Bronchial epithelial cell (primary cell): ENCODE results near the gene ANKRD11. TPM values are rescaled to one million over a fixed set of nuclear protein-coding genes. Genes with fewer than 3 reads are reported as not detected.

Source experiments
- DNase-seq: peaks from one replicate; pipeline ENCODE4 v3.0.0-alpha.2; 2010; ENCODE audit warnings: low read depth
- FAIRE-seq: peaks from 2 replicates; lab custom pipeline; 2011; peaks lifted over from hg19 to GRCh38; lab: Jason Lieb, UNC
- H3K27me3 ChIP-seq: 2 replicates; pipeline ENCODE4 v1.5.1; 2011; ENCODE audit warnings: low read length; ENCODE audit not compliant: control insufficient read depth, insufficient read depth
- H3K36me3 ChIP-seq: 2 replicates; pipeline ENCODE4 v1.5.1; 2011; ENCODE audit warnings: low read length; ENCODE audit not compliant: control insufficient read depth, insufficient read depth
- H3K4me3 ChIP-seq: 2 replicates; pipeline ENCODE4 v1.5.1; 2011; ENCODE audit warnings: mild to moderate bottlenecking, low read depth, low read length, control low read depth
- CTCF ChIP-seq: IDR thresholded peaks from 2 replicates; pipeline ENCODE4 v1.5.1; 2011; ENCODE audit warnings: mild to moderate bottlenecking, moderate library complexity, low read length, control low read depth, inconsistent platforms; ENCODE audit not compliant: insufficient read depth, severe bottlenecking
- total RNA-seq: library from RNA; depleted of rRNA; stranded (reverse); fragments of >200 nt; gene quantifications from 2 replicates; pipeline ENCODE4 v1.2.1, GENCODE V29; 2014

Gene ANKRD11
- total RNA-seq, 1 donor from 2014 or later: 64.5 TPM

- TF ChIP-seq CTCF: no peak
- Histone ChIP-seq H3K27me3 (no peaks in the 10 kb centered on the region), H3K4me3 (no peak overlapping the region), H3K36me3 (peaks cover 19% of the 10 kb centered on the region)
- FAIRE-seq: no peak
- DNase-seq: no peak
These were observed 33.5 kb upstream of the ANKRD11 start for GRCh38 chr16:89523680-89524344.

GRCh38 chr16:89522287-89522686 is 31.9 kb upstream of the ANKRD11 start:
- DNase-seq (no peak), FAIRE-seq (no peak)
- Histone ChIP-seq H3K27me3 (no peaks in the 10 kb centered on the region), H3K4me3 (no peak overlapping the region), H3K36me3 (peaks cover 21% of the 10 kb centered on the region)
- TF ChIP-seq CTCF: no peak

GRCh38 chr16:89519881-89520280 is 29.5 kb upstream of the ANKRD11 start:
- no peaks in the 10 kb centered on the region for H3K27me3 ChIP-seq
- H3K36me3 ChIP-seq: peaks cover 17% of the 10 kb centered on the region
- no peak overlapping the region for H3K4me3 ChIP-seq
- DNase-seq: no peak
- TF ChIP-seq CTCF: no peak
- FAIRE-seq: no peak

GRCh38 chr16:89517128-89517527 is 26.8 kb upstream of the ANKRD11 start:
- FAIRE-seq: no peak

GRCh38 chr16:89512453-89512852 is 22.1 kb upstream of the ANKRD11 start:
- Histone ChIP-seq H3K36me3 (peaks cover 16% of the 10 kb centered on the region), H3K27me3 (no peaks in the 10 kb centered on the region), H3K4me3 (no peak overlapping the region)
- FAIRE-seq (no peak), DNase-seq (no peak)
- TF ChIP-seq CTCF: no peak

More at GRCh38 chr16:89517128-89517527, 26.8 kb upstream of the ANKRD11 start:
- no peaks in the 10 kb centered on the region for H3K27me3 ChIP-seq
- H3K36me3 ChIP-seq: peaks cover 15% of the 10 kb centered on the region
- no peak for DNase-seq
- no peak for TF ChIP-seq CTCF
- no peak overlapping the region for H3K4me3 ChIP-seq

- no peak for DNase-seq
- no peak for FAIRE-seq
- no peak for TF ChIP-seq CTCF
- Histone ChIP-seq H3K4me3 (no peak overlapping the region), H3K36me3 (peaks cover 14% of the 10 kb centered on the region), H3K27me3 (no peaks in the 10 kb centered on the region)
These were observed 21.0 kb upstream of the ANKRD11 start for GRCh38 chr16:89511374-89511773.
